RWPE2 (cell line): Measurements from ENCODE around the gene ALX4.

Source experiments
- ATAC-seq: fragments of 200-7000 bp; cut with Tn5 transposase; 3 replicates; pipeline ENCODE4 v1.9.1; 2021; ENCODE audit warnings: low read depth
- DNase-seq: peaks from one replicate; pipeline ENCODE4 v3.0.0-alpha.2; 2020; ENCODE audit warnings: low spot score
- H3K27ac ChIP-seq: fragments of 450-650 bp; 2 replicates; pipeline ENCODE4 v1.5.1; 2017; ENCODE audit warnings: mild to moderate bottlenecking; ENCODE audit not compliant: poor library complexity, severe bottlenecking
- H3K27me3 ChIP-seq: fragments of 250-450 bp; sonication (Bioruptor Pico); 2 replicates; pipeline ENCODE4 v1.5.1; 2021; ENCODE audit warnings: mild to moderate bottlenecking, moderate library complexity; ENCODE audit not compliant: insufficient read depth, poor library complexity, severe bottlenecking
- H3K36me3 ChIP-seq: fragments of 250-450 bp; sonication (Bioruptor Pico); 2 replicates; pipeline ENCODE4 v1.5.1; 2020; ENCODE audit warnings: low read depth, mild to moderate bottlenecking, moderate library complexity
- H3K4me1 ChIP-seq: fragments of 250-450 bp; sonication (Bioruptor Pico); 2 replicates; pipeline ENCODE4 v1.5.1; 2021; ENCODE audit warnings: mild to moderate bottlenecking, moderate library complexity; ENCODE audit not compliant: insufficient read depth, poor library complexity, severe bottlenecking
- H3K4me3 ChIP-seq: fragments of 250-450 bp; sonication (Bioruptor Pico); 2 replicates; pipeline ENCODE4 v1.5.1; 2021; ENCODE audit warnings: mild to moderate bottlenecking, moderate library complexity; ENCODE audit not compliant: severe bottlenecking
- H3K9me3 ChIP-seq: fragments of 250-450 bp; sonication (Bioruptor Pico); 2 replicates; pipeline ENCODE4 v1.5.1; 2021; ENCODE audit warnings: mild to moderate bottlenecking, moderate library complexity; ENCODE audit not compliant: severe bottlenecking
- CTCF ChIP-seq: fragments of 450-650 bp; IDR thresholded peaks from one replicate; pipeline ENCODE4 v1.5.1; 2017; ENCODE audit warnings: mild to moderate bottlenecking, moderate library complexity; ENCODE audit not compliant: poor library complexity, severe bottlenecking

ALX4 gene

DNA sequence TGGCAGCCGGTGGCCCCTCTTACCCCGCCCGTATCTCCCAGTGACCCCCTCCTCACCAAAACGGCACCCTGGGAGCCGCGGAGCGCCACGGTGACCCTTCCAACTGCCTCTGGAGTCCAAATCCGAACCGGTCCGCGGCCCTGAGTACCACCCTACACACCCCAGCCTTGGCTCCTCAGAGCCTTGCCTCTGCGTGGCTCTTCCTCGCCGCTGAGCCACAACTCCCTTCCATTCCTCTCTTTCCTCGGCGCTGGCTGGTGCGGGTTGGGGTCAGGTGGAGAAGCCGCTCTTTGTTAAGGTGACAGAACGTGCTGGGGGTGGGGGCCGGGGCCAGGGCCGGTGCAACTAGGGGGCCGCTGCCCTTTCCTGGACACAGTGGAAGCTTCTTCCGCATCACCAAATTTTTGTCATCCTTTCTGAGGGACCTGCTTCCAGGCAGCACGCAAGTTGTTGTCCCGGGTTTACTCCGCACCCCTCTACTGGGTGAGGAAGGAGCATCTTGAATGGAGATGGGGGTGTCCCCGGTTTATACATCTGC is 6.5 kb downstream of the ALX4 start:
- no peaks in the 10 kb centered on the region for H3K9me3 ChIP-seq
- DNase-seq (no peak), ATAC-seq (no peak)
- H3K4me1 ChIP-seq, result no peaks in the 10 kb centered on the region
- H3K36me3 ChIP-seq, result no peaks in the 10 kb centered on the region
- TF ChIP-seq CTCF, result no peak
- H3K27ac ChIP-seq, result no peak overlapping the region
- no peak overlapping the region for H3K4me3 ChIP-seq
- peaks cover 65% of the 10 kb centered on the region for H3K27me3 ChIP-seq

DNA sequence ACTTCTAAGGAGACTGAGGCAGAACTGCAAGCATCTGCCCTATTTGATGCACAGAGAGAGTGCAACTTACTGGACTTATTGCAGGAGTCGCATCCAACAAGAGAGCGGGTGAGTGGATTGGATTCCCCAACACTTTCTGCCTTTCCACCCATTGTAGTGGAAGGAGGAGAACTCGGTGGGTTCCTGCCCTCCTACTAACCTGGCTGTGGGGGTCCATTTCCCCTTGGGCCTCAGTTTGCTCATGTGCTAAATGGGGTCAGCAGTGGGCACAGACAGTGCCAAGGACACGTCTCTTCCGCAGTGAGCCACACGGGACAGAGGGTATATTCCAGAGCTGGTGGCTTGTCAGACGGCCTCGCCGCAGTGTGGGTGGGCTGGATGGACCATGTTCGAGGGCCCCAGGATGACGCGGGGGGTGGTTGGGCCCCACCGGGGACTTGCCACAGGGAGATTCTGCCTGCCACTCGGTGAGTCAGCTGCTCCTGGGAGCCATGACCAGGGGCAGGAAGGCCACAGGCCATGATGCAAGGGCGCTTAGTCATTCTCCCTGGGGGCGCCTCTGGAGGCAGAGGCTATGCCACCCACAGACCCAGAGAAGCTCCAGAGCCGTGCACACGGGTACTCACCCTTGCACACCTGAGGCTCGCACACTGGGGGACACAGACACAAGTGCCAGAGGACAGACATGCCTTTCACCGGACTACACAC is 8.2 kb downstream of the ALX4 start:
- DNase-seq, result no peak
- no peak overlapping the region for H3K4me3 ChIP-seq
- no peaks in the 10 kb centered on the region for H3K36me3 ChIP-seq
- H3K4me1 ChIP-seq, result no peaks in the 10 kb centered on the region
- H3K27me3 ChIP-seq, result peaks cover 47% of the 10 kb centered on the region
- H3K9me3 ChIP-seq, result no peaks in the 10 kb centered on the region
- TF ChIP-seq CTCF, result no peak
- no peak overlapping the region for H3K27ac ChIP-seq
- ATAC-seq, result peak; percentile 56

GRCh38 chr11:44300844-44301563 is 8.9 kb downstream of the ALX4 start:
- DNase-seq (no peak), ATAC-seq (no peak)
- peaks cover 40% of the 10 kb centered on the region for H3K27me3 ChIP-seq
- H3K36me3 ChIP-seq, result no peaks in the 10 kb centered on the region
- no peaks in the 10 kb centered on the region for H3K4me1 ChIP-seq
- no peaks in the 10 kb centered on the region for H3K9me3 ChIP-seq
- no peak overlapping the region for H3K4me3 ChIP-seq
- TF ChIP-seq CTCF, result no peak
- H3K27ac ChIP-seq, result no peak overlapping the region

- no peak for TF ChIP-seq CTCF
- no peak overlapping the region for H3K27ac ChIP-seq
- no peak overlapping the region for H3K4me3 ChIP-seq
- no peaks in the 10 kb centered on the region for H3K4me1 ChIP-seq
- H3K36me3 ChIP-seq, result no peaks in the 10 kb centered on the region
- DNase-seq, result no peak
- peaks cover 19% of the 10 kb centered on the region for H3K27me3 ChIP-seq
- no peaks in the 10 kb centered on the region for H3K9me3 ChIP-seq
- ATAC-seq, result no peak
These were observed 11.1 kb downstream of the ALX4 start for GRCh38 chr11:44298862-44299261.
